ENCODE results near the gene FSIP1.

DNA sequence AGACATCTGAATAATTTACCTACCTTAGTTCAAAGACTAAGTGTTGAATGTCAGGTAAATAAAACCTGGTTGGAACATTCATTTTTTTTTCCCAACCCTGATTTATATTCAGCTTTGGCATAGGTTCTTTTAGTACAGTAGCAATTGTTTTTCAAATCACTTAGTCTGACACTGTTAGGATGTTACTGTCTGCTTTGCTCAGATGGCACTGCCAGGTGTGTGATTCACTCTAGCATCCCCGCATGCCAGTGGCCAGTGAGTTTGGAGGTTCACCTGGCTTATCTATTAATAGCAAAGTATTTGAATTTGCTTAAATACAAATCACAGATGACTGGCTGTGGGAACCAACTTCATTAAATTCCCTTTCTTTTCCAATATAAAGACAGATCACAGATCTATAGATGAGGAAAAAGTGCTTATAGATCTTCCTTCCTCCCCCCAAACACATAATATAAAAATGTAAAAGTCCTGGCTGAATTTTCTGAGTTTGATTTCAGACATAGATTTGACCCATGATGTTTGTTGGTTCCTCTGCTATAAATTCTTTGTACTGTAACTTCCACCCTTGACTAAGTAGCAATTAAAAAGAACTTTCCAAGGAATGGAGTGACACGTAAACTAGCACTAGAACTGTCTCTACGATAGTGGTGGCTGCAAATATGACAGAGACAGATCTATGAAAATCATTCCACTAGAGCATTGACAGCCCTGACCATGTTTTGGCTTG is 197.8 kb downstream of the FSIP1 start:
- TF ChIP-seq CTCF (IDR thresholded peaks at IDR 0.05) (no peak), POLR2A (IDR thresholded peaks at IDR 0.05) (no peak)

Measured in body of pancreas (tissue), 4 donors.